ENCODE measurements around the gene MEIOB.

MEIOB gene

DNA sequence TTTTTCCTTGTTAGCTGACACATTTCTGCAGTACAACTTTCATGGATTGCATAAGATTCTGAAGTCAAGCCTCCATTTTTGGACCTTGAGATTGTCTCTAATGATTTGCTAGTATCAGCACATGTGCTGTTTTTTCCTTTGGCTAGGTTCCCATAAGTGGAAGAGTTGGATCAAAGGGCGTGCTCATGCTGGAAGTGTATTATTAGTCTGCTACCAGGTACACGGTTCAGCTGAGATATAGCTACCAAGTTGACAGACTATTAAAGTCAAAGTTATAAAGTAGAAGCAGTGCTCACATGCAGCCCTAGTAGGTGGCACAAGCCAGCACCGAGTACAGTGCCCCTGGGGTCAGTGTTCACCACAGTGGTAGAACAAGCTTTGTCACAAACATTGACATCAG lies 41.8 kb downstream of the MEIOB start:
- DNase-seq (ENCODE audit: low read depth), result no peak

DNA sequence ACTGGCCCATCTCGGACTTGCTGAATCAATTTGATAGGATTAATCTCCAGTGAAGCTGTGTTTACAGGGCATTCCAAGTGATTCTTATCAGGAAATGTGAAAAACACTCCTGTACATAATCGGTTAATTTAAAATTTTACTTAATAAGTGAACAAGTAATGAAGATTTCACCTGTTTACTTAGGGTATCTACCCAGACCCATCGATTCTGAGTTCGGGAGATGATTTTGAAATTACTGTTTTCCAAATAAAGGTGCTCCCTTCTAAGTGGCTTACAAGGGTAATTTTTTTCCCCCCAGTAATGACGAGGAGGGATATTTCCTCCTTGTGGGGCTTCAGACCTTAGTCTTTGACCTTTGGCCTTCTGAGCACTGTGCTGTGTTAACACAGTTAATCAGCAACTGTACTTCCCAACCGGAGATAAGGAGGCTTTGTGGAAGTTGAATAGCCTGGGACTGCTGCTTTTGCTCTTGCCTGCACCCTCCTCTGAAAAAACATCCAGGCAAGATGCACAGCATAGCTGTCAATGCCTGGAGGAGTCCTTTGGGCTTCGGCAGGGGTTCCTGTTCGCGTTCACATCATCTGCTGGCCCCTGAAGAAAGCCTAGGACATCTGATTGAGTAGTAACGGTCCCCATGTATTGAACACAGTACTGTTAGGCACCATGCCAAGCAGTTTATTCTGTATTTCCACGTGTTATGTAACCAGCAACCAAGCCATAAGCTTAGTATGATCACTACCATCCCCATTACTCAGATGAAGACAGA lies 43.1 kb downstream of the MEIOB start:
- DNase-seq (ENCODE audit: low read depth), result no peak

DNA sequence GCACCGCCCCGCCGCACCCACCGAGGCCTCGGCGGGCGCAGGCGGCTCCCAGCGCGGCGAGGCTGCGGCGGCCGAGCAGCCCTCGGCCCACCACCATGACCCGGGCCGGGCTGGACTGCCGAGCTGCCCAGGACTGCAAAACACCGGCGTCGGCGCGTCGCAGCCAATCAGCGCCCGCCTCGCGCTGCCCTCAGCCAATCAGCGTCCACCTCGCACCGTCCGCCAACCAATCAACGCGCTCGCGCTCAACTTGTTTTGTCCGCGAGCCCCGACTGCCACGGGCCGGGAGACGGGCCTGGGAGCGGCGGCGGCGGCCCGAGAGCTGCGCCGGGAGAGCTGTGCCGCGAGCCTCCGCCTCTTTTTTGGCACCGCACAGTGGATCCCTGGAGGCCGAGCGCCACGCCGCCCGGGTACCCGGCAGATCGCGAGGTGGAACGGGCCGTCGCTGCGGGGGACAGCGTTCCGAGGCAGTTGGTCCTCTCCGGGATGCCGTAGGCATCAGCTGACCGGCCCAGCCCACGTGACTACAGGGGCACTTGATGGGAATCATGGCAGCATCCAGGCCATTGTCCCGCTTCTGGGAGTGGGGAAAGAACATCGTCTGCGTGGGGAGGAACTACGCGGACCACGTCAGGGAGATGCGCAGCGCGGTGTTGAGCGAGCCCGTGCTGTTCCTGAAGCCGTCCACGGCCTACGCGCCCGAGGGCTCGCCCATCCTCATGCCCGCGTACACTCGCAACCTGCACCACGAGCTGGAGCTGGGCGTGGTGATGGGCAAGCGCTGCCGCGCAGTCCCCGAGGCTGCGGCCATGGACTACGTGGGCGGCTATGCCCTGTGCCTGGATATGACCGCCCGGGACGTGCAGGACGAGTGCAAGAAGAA lies 45.0 kb downstream of the MEIOB start, which contains the start of the genes FAHD1 and HAGH:
Gene FAHD1, plus strand, starts transcription at position 516 of the 883 bp plus-strand sequence. Its CDS starts 33 bp downstream, at position 549.
Gene HAGH, minus strand, starts transcription at position 135 of the 883 bp plus-strand sequence. Its CDS starts 38 bp downstream, at position 97.
- peak; percentile 84 for DNase-seq (ENCODE audit: low read depth)

DNA sequence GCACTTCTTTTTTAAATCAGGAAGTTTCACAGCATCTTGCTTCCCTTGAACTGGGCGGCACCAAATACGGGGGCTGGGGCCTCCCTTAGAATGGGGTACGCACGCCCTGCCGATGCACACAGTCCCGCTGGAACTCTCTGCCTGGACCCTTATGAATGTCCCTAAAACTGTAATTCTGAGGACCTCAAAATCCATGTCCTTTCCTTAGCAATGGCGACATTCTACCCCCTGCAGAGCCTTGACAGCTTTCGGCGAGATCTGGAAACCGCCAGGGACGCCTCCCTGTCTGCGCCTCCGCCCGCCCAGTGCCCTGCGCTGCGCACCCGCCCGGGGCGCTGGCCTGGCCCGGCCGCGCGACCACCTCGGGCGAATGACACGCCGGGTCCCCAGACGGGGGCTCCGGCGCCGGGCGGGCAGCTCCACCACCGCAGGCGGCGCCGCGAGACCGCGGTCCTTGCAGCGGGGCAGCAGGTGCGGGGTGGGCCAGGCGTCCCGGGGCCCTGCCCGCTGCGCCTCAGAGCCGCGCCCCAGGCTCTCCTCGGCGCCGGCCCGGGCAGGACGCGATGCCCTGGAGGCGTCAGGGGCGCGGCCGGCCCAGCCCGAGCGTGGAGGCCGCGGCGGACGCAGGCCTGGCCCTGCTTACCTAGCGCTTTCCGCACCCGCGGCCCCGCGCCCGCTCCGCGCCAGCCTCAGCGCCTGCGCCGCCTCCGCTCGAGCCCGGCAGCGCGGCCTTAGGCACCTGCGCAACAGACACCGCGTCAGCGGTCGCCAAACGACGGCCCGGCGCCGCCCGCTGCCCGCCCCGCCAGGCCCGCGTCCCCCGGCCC lies 45.9 kb downstream of the MEIOB start:
- DNase-seq (ENCODE audit: low read depth), result peak; percentile 58

DNA sequence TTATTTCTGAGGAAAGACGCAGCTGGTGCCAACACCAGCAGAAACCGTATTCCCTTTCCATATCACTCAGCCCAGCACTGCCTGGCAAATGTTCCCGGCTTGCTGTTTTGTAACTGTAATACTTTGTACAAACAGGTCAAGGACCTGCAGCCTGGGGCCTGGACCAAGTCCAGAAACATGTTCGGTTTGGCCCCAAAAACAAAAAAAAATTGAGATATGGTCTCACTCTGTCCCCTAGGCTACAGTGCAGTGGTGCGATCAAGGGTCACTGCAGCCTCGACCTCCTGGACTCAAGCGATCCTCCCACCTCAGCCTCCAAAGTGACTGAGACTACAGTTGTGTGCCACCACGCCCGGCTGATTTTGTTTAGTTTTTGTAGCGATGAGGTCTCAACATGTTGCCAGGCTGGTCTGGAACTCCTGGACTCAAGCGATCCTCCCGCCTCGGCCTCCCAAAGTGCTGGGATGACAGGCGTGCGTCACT lies 46.5 kb downstream of the MEIOB start:
- DNase-seq (ENCODE audit: low read depth), result no peak

DNA sequence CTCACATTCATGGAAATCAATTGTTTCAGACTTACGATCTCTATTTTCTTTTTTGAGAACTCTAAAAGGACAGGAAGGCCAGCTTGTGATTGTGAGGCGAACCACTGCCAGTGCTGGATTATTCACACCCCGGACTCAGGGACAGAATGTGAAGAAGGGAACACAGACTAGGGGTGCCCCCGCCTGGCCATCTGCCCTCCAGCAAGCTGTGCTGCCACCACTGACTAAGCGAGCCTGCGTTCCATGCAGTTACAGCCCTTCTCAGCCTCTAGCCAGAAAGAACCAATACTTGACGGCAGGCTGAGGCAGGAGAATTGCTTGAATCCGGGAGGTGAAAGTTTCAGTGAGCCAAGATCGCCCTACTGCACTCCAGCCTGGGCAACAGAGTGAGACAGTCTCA lies 48.1 kb downstream of the MEIOB start:
- no peak for DNase-seq (ENCODE audit: low read depth)

DNA sequence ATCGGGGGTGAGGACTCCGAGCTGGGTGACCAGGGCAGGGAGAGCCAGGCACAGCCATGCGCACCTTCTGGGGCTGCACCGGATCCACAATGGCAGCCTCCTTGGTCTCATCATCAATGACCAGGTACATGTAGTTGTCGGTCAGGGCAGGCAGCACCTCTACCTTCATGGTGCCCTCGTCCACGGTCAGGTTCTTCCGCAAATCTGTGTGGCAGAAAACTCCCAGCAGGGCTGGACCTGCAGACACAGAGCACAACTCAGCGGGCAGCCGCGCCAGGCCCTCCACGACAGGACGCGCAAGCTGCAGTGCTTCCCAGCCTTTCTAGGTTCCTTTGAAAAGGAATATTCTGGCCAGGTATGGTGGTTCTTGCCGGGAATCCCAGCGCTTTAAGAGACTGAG lies 49.2 kb downstream of the MEIOB start:
- DNase-seq (ENCODE audit: low read depth), result no peak

DNA sequence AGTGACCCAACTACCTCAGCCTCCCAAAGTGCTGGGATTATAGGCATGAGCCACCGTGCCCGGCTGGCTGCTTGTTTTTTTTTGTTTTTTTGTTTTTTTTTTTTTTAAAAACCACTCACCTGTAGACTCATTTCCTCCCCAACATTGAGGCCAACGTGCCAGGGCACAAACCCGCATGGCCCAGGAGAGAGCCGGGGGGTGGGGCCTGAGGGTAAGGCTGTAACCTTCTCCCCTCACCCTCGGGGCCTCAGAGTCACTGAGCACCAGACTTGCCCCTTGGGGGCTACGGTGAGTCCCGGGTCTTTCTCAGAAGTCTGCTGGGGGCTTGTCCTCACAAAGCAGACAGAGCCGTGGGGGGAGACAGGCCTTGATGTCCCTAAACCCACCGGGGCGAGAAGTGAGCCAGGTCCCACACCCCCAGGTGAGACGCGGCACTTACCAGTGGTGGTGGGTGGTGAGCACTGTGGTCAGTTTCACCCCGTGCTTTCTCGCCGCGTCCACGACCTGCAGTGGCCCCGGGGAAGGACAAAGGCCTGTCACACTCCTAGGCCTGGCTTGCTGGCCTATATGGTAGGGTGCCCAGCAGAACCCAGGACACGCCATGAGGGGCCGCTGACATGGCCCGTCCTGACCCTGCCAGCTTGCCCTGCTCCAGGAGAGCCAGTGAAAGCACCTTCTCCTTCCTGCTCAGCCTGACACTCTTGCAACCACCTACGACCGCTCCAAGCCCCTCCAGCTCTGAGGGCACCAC lies 49.9 kb downstream of the MEIOB start:
- no peak for DNase-seq (ENCODE audit: low read depth)

DNA sequence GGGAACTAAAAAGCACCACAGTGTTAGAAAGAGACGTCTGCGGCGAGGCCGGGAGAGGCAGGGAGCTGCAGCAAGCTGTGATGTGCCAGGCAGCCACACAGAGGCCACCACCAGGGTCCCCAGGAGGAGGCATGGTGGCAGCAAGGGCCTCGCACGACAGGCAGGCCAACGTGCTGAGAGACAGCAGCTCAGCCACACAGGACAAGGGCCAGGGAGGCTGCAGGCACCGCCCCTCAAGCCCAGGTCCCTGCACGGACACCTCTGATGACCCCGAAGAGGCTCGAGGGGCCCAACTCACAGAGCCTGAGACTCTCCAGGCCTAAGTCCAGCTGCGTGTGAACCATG lies 51.0 kb downstream of the MEIOB start:
- no peak for DNase-seq (ENCODE audit: low read depth)

DNA sequence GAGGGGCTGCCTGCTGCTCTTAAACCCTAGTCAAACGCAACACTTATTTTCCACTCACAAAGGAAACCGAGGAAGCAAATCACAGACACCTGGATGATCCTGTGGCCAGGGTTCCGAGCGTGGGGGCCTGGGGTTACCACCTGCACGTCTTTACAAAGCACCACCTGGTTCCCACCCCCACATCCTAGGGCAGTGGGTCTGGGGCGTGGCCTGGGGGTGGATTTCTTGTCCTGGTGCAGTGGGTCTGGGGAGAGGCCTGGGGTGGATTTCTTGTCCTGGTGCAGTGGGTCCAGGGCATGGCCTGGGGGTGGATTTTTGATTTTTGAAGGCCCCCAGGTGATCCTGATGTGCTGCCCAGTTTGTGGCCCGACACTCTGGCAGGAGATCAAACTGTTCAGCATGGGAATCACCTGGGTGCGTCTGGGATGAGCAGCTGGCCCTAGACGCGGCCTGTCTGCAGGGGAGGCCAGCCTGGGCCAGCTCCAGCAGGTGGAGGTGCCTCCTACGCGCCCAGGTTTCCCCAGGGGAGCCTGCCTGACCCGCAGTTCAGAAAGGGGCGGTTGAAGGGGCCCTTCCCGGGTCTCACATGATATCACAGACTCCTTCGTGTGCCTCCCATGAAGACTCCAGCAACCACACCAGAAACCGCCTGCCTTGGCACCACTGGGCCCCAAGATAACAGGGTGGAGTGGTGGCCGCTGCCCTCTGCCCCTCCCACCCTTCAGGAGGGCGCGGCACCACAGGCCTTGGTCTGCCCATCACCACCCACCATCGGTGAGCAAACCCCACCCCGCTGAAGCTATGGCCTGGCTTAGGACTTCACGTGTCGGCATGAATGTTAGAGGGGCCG lies 51.6 kb downstream of the MEIOB start:
- DNase-seq (ENCODE audit: low read depth), result no peak

DNA sequence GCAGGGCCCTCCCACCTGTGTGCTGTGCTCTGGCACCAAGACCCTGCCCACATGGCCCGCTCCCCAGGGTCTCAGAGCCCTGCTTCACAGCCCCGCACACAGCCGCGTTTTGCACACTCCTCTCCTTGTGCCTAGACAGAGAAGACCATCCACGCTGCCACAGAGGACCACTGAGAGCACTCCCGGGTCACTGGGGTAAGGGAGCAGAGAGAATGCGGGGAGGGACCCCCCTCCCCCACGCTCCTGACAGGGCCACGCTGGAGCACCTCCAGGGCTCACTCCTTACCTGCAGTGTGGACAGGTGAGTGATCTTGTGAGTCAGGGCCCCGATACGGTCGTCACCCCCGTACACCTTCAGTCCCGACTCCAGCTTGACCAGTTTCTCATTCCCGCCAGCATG lies 52.4 kb downstream of the MEIOB start:
- DNase-seq (ENCODE audit: low read depth), result no peak

DNA sequence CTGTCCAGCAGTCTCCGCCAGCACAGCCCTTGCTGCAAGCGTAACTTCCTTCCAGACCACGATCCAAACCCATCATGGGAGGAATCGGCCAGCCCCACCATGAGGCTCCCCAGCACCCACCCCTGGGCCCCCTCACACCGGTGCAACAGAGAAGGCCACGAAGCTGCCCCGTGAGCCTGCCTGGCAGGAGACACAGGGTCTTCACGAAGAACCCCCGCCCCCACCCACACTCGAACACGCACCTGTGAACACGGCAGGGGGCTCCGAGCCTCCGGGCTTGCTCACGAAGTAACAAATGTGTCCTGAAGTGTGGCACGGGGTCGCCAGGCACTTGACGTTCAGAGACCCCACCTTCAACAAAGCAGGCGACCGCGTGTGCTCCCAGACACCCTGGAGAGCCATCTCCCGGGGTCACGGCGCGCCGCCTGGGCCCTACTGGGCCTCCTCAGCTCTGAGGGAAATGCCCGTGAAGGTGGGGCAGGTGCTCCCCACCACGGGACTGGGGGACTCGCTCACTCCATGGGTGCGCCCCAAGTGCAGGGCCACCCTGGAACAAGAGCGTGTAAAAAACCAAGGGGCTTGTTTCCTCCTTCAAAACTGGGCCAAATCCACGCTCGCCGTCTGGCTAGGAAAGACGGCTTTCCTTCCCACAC lies 53.0 kb downstream of the MEIOB start:
- no peak for DNase-seq (ENCODE audit: low read depth)

DNA sequence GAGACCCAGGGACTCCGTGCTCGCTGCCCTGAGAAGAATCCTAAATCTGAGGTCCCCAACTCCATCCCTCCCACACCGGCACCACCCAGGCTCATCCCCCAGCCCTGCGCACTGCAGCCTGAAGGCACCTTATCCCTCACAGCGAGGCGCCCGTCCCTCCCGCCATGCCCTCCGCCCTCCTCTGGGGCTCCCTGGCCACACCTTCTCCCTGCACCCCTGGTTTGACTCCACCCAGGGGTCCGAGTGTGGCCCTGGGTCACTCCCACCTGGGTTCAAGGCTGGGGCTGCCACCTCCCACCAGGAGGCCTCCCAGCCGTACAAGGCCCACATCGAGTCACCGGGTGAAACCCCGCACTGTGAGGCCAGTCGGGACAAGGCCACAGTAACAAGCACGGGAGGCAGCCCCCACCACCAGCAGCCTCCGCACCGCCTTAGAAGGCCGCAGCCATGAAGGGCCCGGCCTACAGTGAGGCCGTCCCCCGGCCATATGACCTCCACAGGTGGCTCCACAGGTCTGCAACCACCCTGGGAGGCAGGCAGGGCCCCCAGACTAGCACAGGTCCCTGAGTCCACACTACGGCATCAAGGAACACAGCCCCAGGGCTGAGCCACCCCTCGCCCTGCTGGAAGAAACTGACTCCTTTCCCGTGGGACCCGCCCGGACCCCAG lies 53.6 kb downstream of the MEIOB start:
- no peak for DNase-seq (ENCODE audit: low read depth)

DNA sequence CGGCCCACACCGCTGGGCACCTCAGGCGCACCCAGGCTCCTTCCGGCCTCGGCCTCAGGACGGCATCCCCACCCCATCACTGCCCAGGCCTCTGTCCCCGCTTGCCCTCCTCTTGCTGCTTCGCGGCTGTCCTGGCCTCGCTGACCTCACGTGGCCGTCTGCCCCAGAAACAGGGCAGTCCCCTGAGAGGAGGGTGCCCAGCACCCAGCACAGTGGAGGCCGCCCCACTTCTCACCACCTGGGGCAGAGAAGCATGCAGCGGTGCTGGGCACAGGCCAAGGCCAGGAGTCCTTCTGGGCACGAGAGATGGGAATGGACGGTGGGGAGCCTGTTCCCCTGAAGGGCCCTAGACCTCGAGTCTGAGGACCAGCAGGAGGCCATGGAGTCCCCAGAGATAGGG lies 54.2 kb downstream of the MEIOB start:
- DNase-seq (ENCODE audit: low read depth), result no peak

DNA sequence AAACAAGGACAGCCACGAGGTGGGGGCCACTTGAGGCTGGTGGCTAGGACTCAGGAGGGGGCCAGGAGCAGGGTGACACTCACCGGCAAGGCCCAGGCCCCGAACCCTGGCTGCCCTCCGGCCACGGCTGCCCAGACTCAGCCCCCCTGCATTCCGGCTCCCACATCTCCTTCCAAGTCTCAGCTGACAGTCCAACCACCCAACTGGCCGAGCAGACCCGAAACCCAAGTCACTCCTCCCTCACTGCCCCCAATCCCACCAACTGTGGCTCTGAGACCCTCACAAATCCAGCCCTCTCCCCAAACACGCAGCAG lies 54.7 kb downstream of the MEIOB start:
- no peak for DNase-seq (ENCODE audit: low read depth)

DNA sequence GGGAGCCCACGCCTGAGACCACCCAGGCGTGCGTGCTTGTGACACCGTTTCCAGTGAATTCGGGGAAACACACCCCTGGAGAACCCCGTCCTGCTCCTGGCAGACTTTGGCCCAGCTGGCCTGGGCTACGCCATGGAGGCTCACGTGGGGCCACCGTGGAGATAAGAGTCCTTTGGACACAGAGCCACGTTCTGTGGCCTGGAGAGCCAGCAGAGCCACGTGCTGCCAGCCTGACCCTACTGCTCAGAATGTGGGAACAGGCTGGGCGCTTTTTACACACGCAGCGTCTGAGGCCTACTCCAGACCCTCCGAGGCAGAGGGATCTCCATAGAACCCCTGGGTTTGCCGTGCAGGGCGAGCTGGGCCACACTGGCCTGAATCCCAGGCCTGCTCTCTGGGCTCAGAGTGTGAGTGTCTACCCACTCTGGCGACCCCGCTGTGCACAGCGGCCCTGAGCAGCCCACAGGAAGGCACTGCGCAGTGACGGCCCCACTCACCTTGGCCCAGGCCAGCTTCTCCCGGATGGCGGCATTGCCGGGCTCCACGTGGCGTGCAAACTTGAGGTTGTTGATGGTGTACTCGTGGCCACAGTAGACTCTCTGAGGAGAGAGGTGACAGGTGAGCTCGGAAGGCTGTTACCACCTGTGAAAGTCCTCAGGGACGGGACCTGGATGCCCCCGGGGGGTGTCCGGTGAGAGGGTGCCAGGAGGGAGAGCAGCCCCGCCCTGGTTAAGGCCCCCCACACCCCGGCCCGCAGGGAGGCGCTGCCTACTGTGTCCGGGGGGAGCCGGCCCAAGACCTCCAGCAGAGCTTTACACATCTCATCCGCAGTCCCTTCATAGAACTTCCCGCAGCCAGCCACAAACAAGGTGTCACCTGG lies 55.3 kb downstream of the MEIOB start:
- no peak for DNase-seq (ENCODE audit: low read depth)

DNA sequence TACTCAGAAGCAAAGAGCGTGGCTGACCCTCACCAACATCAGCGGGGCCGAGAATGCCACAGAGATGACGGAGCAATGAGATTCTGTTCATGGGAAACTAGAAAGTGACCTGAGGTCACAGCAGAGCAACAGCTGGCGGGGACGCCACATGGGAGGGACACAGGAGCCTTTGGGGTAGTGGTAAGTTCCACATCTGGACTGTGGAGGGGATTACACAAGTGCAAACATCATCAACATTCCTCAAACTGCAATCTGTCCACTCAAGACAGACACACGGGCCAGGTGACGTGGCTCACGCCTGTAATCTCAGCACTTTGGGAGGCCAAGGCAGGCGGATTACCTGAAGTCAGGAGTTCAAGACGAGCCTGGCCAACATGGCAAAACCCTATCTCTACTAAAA lies 56.5 kb downstream of the MEIOB start:
- no peak for DNase-seq (ENCODE audit: low read depth)

DNA sequence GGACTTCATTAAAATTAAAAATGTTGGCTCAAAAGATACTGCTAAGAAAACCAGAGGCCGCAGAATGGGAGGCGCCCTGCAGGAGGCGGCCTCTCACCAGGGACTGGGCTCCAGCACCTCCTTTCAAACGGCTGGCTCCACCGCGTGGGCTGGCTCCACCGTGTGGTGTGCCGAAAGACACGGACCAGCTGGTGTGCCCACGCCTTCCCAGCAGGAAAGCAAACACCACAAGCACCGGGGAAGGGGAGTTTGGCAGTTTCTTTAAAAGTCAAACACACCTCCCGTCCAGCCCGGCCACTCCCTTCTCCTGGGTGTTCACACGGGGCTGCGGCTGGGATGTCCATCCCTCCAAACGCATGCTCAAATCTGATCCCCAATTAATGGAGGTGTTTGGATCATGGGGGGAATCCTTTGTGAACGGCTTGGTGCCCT lies 59.2 kb downstream of the MEIOB start:
- peak; percentile 24 for DNase-seq (ENCODE audit: low read depth)

DNA sequence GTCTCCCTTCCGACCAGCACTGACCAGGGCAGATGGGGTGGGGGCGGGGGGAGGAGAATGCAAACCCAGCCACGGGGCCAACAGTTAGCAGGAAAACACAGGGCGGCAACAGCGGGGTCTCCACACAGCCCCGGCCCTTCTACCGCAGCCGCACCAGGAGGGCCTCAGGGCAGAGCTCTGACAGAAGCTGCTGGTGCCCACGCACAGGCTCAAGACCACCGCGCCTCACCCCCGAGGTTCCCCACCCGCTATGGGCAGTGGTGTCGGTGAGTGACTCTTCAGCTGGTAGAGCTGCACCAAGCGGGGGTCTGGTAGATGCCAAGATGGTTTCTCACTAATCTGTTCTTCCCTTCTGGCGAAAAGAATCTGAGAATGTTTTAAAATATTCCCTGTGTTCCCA lies 61.4 kb downstream of the MEIOB start:
- DNase-seq (ENCODE audit: low read depth), result no peak

Data from activated T-helper 1 cell treated with Interleukin-2 at 50 U/mL for 16 hours (primary cell).